HG03039 (cell line): ENCODE data around the gene KCNK6.

Experiments
- ATAC-seq: cut with Tn5 transposase; IDR thresholded peaks from one replicate; pipeline ENCODE4 v1.9.1; 2021; ENCODE audit warnings: mild to moderate bottlenecking, moderate library complexity; ENCODE audit not compliant: unreplicated experiment

Gene KCNK6

DNA sequence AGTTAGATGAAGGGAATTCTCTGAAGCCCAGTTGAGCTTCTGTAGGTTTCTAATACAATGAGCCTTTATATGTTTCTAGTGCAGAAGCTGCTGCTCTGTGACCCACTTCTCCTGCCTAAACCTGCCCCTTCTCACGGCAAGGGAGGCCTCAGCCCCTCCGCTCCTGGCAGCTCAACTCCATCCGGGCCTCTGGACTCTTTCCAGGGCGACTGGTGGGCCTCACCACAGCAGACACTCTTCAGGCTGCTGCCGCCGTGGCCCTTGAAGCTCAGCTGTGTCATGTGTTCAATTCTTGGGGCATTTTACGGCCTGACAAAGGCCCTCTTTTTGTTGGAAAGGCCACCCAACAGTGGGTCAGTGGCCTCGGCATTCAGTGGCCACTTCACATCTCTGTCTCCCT, 25.6 kb upstream of the KCNK6 start:
- ATAC-seq, result no peak

DNA sequence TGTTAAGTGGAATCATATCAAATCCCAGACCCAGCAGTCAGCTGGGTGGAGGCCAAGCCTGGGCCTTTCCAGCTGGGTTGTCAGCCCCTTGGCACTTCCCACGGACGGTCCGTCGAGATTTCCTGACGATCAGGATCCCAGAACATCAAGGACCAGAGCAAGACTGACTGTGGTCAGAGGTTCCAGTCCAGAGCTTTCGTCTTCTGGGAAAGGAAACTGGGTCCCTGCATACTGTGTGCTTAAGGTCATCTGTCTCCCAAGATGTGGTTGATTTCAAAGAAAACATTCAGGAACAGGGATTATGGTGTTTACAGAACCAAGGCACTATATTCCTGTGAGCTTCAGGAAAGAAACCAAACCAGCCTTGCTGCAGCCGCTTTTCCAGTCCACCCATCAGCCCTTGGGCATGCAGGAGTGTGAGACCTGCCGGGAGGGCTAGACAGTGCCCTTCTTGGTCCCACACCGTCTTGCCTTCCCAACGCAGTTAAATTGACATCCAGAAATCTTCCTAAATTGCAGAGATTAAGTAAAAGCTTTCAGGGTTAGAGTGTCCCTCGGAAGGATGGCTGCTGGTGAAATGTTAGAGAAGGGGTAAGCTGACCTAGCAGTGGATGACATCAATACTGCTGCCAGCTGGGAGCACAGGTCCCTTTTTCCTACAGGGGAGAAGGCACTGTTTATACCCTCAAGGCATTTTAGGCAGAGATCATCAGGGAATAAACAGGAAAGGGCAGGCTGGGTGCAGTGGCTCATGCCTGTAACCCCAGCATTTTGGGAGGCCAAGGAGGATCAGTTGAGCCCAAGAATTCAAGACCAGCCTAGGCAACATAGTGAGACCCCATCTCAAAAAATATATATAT, 20.6 kb upstream of the KCNK6 start:
- ATAC-seq, result no peak

DNA sequence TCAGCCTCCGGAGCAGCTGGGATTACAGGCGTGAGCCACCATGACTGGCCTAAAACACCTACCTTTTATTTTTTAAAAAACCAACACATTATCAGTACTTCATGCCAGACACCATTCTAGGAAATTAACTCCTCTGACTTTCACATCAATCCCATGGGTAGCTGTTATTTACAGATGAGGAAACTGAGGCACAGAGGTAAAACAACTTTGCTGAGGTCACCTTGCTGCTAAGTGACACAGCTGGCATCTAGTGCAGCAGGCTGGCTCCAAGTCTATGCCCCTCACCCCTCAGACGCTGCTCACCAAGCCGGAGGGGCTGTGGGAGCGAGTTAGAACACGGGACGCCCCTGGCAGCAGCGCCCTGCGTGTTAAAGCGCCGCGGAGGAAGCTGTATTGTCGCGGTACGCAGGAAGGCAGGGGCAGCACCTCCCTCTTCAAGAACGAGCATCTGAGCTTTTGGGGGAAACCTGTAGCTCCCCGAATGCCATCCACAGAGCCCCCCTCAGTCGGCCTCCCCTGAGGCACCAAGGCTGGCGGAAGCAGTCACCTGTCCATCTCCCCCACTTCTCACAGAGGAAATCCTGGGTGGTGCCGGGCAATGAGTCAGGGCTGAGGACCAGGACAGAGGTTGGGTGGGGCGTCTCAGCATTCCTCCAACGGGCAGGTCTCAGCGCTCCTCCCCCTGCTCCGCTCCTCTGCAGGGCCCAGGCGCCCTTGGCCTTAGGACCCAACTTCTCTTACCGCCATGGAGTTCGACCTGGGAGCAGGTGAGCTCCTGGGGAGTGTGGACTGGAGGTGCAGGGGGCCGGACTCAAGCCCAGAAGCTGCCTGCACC, 15.9 kb upstream of the KCNK6 start, which contains the start of gene C19orf33:
Gene C19orf33, plus strand, starts transcription at position 735 of the 835 bp plus-strand sequence. Its CDS starts 11 bp downstream, at position 746.
- ATAC-seq, result no peak

DNA sequence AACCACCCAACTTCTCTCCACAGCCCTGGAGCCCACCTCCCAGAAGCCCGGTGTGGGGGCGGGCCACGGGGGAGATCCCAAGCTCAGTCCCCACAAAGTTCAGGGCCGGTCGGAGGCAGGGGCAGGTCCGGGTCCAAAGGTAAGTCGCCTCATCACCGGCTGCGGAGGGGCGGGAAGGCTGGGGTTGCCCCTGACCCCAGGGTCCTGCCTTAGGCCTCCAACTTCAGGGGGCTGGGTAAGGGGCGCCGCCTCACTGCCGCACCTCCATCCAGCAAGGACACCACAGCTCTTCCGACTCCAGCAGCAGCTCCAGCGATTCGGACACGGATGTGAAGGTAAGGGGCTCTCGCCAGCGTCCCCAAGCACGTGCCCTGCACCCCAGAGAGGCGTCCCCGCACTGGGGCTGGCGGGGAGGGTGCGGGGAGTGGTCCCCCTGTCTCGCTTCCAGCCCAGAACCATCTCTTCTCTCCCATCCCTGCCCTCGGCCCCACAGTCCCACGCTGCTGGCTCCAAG, 15.2 kb upstream of the KCNK6 start:
- ATAC-seq, result no peak

DNA sequence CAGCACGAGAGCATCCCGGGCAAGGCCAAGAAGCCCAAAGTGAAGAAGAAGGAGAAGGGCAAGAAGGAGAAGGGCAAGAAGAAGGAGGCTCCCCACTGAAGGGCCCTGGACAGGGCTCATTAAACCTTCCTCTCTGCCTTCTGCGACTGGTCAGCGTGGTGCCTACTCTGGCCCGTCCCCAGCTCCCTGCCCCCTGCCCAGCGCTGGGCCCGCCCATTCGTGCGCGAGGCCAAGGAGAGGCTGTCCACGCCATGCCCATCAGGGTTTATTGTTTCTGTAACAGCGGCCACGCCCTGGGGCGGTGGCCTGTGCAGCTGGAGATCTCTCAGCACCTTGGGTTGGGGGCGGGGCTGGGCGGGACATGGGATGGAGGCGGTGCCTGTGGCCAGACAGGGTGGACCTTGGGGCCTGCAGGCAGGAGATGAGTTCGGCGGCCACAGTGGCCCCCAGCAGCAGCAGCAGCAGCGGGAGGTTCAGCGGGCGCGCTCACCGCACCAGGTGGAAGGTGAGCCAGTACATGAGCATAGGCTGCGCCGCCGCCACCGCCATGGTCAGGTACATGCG, 14.7 kb upstream of the KCNK6 start:
- no peak for ATAC-seq

DNA sequence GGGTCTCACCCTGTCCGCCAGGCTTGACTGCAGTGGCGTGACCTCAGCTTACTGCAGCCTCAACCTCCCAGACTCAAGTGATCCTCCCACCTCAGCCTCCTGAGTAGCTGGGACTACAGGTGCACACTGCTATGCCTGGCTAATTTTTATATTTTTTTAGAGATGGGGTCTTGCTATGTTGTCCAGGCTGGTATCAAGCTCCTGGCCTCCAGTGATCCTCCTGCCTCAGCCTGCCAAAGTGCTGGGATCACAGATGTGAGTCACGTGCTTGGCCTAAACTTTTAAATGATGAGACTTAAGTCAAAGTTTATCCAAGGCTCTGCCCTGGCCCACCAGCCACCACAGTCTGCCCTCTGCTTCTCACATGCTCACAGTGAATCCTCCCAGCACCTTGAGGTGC, 13.4 kb upstream of the KCNK6 start:
- no peak for ATAC-seq

DNA sequence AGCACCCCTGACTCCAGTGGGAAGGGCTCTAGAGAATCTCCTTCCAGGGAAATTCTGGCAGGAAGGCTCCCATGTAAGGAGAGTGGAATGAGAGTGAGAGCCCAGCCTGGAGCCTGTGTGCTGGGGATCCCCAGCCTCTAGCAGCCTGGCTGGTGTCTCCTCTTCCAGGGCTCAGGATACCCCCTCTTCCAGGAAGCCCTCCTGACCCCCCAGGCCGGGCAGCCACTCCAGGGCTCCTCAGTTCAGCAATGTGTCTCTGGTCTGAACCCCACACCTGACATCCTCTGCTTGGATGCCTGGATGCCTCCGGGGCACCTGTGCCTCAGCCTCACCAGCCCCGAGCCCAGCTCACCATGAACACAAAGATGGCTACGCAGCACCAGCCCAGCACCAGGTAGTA, 12.6 kb upstream of the KCNK6 start:
- ATAC-seq, result no peak

DNA sequence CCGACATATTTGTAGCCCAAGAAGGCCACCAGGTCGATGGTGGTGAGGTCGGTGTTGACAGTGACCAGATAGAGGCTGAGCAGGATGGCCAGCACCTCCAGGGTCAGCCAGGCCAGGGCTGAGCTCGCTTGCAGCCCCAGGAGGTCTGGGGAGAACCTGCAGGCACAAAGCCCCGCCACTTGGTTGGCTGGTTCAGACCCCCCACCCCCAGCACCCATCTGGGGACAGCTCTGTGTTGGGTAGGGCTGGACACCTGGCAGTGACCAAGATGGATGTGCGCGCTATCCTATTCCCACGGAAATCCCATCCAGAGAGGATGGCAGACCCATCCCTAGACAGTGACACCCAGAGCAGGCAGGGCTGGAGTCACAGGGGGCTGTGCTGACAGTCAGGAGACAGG, 12.0 kb upstream of the KCNK6 start:
- no peak for ATAC-seq

DNA sequence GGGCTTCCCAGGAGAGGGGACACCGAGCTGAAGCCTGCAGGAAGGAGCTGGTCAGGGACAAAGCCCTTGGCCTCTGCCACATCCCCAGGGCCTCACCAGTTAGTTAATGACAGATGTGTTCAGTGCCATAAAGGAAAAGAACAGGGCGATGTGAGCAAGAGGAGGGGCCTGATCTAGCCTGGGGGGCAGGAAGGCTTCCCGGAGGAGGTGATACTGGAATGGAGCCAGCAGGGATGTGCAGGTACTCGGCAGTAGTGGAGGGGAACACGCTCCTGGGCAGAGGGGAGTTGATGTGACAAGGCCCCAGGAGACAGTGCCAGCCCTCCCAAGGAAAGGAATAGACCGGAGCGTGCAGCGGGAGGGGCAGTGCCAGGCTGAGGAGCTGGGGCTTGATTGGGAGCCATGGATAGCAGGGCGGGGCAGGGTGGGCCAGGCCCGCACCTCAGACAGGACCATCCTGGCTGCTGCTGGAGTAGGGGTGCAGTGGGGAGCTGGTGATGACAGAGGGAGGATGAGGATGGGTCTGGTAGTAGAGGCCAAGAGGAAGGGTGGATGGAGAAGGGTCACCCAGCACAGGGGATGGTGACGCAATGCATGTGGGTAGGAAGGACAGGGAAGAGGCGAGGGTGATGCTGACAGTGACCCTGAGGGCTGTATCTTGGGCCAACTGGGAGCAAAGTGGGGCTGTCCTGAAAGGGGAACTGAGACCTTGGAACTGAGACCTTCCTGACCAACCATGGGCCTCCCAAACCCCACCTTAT, 11.5 kb upstream of the KCNK6 start:
- no peak for ATAC-seq

DNA sequence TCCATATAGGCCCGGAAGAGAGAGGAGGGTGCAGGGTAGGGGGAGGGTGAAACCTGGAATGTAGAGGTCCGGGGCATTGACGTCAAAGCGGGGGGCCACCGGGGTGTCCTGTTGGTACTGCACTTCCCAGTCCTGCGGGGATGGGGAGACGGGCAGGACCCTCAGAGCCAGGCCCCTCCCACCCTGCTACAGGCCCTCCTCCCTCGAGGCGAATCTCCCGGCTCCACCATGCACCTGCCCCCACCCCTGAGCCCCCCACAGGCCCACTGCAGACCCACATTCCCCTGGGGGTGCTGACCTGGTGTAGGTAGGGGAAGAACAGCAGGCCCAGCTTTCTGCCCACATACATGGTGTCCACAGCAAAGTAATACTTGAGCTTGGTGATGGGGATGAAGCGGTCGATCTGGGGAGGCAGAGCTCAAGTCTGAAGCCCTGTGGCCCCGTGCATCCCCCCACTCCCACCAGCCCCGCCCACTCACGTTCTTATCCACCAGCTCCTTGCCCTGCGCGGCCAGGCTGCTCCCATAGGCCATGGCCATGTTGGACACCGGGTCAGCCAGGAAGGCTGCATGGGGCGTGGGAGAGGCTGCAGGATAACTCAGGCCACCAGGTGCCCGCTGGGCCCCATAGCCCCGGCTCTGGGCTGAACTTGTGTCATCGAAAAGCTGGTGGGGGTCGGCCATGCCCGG, 10.6 kb upstream of the KCNK6 start:
- no peak for ATAC-seq

DNA sequence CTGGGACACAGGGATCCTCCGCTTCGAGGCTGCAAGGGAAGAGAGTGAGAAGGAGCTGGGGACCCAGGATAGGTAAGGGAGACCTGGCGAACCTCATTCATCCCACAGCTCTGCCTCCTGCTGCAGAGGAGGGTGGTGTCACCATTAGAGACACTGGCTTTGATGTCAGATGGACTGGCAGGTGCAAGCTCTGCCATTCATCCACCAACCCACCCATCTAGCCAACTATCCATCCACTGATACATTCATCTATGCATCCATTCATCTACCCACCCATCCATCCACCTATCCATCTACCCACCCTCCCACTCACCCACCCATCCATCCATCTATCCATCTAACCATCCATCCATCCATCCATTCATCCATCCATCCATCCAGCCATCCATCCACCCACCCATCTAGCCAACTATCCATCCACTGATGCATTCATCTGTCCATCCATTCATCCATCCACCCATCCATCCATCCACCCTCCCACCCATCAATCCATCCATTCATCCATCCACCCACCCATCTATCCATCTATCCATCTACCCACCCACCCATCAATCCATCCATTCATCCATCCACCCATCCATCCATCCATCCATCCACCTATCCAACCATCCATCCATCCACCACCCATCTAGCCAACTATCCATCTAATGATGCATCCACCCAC, 9.9 kb upstream of the KCNK6 start:
- ATAC-seq, result no peak

DNA sequence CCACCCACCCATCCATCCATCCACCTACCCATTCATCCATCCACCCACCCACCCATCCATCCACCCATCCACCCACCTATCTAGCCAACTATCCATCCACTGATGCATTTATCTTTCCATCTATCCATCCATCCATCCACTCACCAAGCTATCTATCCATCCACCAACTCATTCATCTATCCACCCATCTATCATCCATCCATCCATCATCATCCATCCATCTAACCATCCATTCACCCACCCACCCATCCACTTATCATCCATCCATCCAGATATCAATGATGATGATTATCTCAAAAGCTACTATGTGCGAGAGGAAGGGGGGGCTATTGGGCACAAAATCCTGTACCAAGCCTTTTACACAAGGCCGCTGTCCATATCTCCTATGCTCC, 9.4 kb upstream of the KCNK6 start:
- no peak for ATAC-seq

DNA sequence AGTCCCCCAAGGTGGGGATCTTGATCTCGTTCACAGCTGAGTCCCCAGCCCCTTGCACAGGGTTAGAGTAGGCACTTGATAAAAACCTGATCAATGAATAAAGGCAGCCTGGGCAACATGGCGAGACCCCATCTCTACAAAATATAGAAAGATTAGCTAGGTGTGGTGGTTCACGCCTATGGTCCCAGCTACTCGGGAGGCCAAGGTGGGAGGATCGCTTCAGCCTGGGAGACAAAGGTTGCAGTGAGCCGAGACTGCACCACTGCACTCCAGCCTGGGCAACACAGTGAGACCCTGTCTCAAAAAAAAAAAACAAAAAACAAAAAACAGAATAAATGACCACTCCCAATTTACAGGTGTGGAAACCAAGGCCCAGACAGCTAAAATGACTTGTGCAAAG, 8.7 kb upstream of the KCNK6 start:
- no peak for ATAC-seq

DNA sequence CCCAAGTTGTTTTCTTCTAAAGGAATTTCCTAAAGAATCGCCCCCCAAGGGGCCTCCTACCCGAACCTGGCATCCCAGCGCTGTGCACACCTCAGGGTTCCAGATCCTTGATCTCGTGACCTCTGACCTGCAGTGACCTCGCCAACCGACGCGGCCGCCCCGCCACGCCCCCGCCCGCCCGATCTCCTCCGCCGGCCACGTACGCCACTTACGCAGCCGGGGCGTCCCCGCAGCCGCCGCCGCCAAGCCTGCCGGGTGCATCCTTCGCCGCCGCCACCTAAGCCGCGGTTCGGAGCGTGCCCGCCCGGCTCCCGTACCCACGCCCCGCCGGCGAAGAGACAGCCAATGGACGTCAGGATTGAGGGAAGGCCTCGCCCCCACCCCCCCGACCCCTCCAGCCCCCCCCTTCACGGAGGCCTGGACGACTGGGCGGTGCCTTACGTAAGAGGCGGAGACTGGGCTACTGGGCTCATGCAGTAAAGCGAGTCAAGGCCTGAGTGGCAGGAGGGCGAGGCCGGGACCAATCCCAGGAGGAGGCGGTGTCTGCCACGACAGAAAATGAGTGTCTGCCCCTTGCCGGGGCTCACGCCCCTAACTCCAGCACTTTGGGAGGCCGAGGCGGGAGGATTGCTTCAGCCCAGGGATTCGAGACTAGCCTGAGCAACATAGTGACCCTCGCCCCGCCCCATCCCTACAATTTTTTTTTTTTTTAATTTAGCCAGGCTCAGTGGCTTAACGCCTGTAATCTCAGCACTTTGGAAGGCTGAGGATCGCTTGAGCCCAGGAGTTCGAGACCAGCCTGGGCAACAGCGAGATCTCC, 3.8 kb upstream of the KCNK6 start, which contains the start of gene YIF1B:
Gene YIF1B, minus strand, starts transcription at position 291 of the 820 bp plus-strand sequence. Its CDS starts 30 bp downstream, at position 261.
- peak; percentile 84 for ATAC-seq

DNA sequence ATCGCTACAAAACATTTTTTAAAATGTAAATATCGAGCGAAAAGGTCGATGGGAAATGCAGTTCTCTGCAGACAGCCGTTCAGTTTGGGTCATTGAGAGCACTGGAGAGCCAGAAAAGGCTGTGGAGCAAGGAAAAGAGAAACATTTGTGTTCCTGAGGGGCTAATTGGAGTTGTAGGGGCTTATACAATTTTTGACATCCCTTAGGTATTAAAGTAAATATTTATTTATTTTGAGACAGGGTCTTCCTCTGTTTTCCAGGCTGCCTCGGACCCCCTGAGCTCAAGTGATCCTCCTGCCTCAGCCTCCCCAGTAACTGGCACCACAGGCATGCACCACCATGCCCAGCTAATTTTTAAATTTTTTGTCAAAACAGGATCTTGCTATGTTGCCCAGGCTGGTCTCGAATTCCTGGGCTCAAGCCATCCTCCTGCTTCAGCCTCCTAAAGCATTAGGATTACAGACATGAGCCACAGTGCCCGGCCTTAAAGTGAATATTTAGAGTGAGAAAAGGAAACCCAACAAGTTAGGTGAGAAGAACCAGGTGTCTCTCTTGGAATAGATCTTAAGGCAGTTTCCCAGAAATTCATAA, 3.1 kb upstream of the KCNK6 start:
- ATAC-seq, result no peak

DNA sequence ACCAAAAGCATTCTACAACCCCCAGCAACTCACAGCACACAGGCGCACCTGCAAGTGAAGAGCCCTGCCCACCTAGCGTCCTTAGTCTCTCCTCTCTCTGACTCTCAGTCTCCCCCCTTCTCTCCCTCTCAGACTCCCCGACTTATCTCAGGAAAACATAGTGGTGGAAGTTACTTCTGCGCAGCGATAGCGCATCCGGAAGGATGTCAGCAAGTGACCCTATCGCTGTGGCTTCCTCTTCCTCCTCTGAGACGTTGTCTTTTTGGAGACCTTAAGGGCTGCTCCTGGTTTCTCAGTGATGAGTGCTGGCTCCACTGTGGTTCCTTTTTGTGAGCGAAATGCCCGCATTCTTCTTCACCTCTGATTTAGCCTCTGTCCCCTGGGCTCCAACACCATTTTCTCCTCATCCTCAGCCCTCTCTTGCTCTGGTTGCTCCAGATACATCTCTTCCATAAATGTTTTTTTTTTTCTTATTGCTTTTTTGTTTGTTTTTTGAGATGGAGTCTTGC, 2.5 kb upstream of the KCNK6 start:
- no peak for ATAC-seq

DNA sequence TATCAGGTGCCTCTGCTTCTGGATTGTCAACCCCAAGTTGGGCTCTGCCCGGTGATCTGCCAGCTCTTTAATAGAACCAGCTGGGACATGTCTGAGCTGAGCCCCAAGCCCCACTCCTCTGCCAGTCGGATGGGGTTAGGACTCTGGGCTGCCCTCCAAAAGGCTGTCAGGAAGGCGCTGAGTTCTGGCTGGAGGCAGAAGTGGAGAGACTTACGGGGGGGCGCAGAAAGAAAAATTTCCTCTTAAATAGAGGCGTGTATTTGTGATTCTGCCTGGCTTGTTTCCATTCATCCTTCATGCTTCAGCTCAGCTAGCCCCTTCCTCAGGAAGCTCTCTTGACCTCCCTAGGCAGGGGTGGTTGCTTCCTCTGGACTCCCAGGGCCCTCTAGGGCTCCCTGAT, 985 bp upstream of the KCNK6 start:
- ATAC-seq, result no peak

DNA sequence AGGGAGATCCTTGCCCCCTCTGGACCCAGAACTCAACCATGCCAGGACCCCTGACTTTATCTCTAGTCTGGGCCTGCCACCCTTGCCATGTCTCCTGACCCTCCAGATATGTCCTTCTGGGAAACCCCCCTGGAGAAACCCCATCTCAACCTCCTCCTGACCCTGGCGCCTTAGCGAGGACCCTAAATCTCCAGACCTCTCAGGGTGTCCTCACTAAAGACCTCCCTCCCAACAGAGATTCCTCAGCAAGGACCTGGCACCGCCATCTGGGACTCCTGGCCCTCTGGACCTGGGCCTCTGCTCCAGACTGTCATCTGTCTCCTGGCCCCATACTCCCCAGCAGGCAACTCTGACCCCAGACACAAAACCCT, 1.3 kb downstream of the KCNK6 start:
- no peak for ATAC-seq
